SK-N-MC (cell line): Measurements from ENCODE around the gene TMEM244.
"Not testable (repeated sequence)": the region's sequence is repeated elsewhere in the genome, so short reads cannot be mapped to it uniquely, and the experiment has no call there.

Experiments
- DNase-seq: peaks from one replicate; pipeline ENCODE4 v3.0.0-alpha.2; 2011; ENCODE audit warnings: low read depth, low spot score
- H3K27ac ChIP-seq: fragments of 200-600 bp; sonication (generic); 2 replicates; pipeline ENCODE4 v1.5.1; 2016; ENCODE audit warnings: mixed run types
- H3K36me3 ChIP-seq: fragments of 200-600 bp; sonication (generic); 2 replicates; pipeline ENCODE4 v1.6.1; 2017; ENCODE audit warnings: antibody characterized with exemption, low read length, mixed read lengths; ENCODE audit not compliant: insufficient read depth
- H3K4me3 ChIP-seq: fragments of 200-600 bp; sonication (generic); 2 replicates; pipeline ENCODE4 v1.5.1; 2016
- H3K9ac ChIP-seq: fragments of 200-600 bp; sonication (generic); 2 replicates; pipeline ENCODE4 v1.8.0; 2017; ENCODE audit warnings: mixed run types, mixed read lengths; ENCODE audit not compliant: insufficient read length
- H3K9me3 ChIP-seq: fragments of 200-600 bp; sonication (generic); 2 replicates; pipeline ENCODE4 v1.6.1; 2017; ENCODE audit warnings: low read depth, mild to moderate bottlenecking, antibody characterized with exemption, low read length, moderate library complexity, mixed read lengths
- EZH2 ChIP-seq: fragments of 200-600 bp; sonication (generic); IDR thresholded peaks from one replicate; pipeline ENCODE4 v1.6.1; 2017; ENCODE audit warnings: antibody characterized with exemption
- FOXP2 ChIP-seq: optimal IDR thresholded peaks from 2 replicates; pipeline ENCODE3; 2011; ENCODE audit warnings: mild to moderate bottlenecking, moderate library complexity; ENCODE audit not compliant: insufficient read depth; ENCODE audit errors: extremely low read length, control extremely low read depth
- POLR2AphosphoS5 ChIP-seq: IDR thresholded peaks from 2 replicates; pipeline ENCODE4 v1.6.1; 2012; ENCODE audit warnings: mild to moderate bottlenecking, low read depth, low read length, borderline replicate concordance

TMEM244 gene

GRCh38 chr6:129844118-129844891 lies 16.8 kb downstream of the TMEM244 start:
- TF ChIP-seq POLR2AphosphoS5 (no peak), FOXP2 (no peak), EZH2 (no peak)
- DNase-seq = no peak
- no peak overlapping the region for H3K4me3 ChIP-seq
- H3K27ac ChIP-seq = no peak overlapping the region
- no peaks in the 10 kb centered on the region for H3K36me3 ChIP-seq
- no peak overlapping the region for H3K9ac ChIP-seq
- H3K9me3 ChIP-seq = no peaks in the 10 kb centered on the region

GRCh38 chr6:129843573-129843972 lies 17.5 kb downstream of the TMEM244 start:
- Histone ChIP-seq H3K27ac (no peak overlapping the region), H3K4me3 (no peak overlapping the region), H3K36me3 (no peaks in the 10 kb centered on the region), H3K9me3 (no peaks in the 10 kb centered on the region), H3K9ac (no peak overlapping the region)
- no peak for DNase-seq
- TF ChIP-seq FOXP2 (no peak), EZH2 (no peak), POLR2AphosphoS5 (no peak)

GRCh38 chr6:129842881-129843409 lies 18.2 kb downstream of the TMEM244 start:
- TF ChIP-seq POLR2AphosphoS5 (no peak), FOXP2 (no peak), EZH2 (no peak)
- no peak for DNase-seq

DNA sequence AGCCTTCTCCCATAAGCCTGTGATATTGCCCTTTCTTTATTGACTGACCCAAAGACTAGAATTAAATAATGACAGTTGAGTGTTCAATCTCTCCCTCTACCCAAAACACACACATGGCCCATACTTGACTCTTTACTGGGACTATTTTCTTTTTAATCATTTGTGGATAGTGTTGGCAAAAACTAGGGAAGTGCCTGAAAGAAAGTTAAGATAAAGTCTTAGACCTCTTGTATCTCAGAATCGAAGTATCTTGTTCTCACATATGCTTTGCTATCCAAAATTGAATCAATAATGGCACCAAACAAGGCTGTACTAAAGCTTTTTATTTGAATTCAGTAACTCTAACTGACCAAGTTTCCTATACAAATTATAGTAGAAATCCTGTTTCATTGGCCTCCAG lies 19.0 kb downstream of the TMEM244 start:
- Histone ChIP-seq H3K36me3 (no peaks in the 10 kb centered on the region), H3K27ac (no peak overlapping the region), H3K9me3 (no peaks in the 10 kb centered on the region), H3K9ac (no peak overlapping the region), H3K4me3 (no peak overlapping the region)
- no peak for TF ChIP-seq FOXP2
- no peak for TF ChIP-seq EZH2
- TF ChIP-seq POLR2AphosphoS5 = no peak
- DNase-seq = no peak

More at GRCh38 chr6:129842881-129843409, 18.2 kb downstream of the TMEM244 start:
- no peaks in the 10 kb centered on the region for H3K9me3 ChIP-seq
- no peak overlapping the region for H3K27ac ChIP-seq
- H3K9ac ChIP-seq = no peak overlapping the region
- no peaks in the 10 kb centered on the region for H3K36me3 ChIP-seq
- H3K4me3 ChIP-seq = no peak overlapping the region

- not testable (repeated sequence) for H3K9me3 ChIP-seq, DNase-seq, H3K27ac ChIP-seq, H3K36me3 ChIP-seq, H3K4me3 ChIP-seq, H3K9ac ChIP-seq
Measured at GRCh38 chr6:129839562-129839961, 21.6 kb downstream of the TMEM244 start.

DNA sequence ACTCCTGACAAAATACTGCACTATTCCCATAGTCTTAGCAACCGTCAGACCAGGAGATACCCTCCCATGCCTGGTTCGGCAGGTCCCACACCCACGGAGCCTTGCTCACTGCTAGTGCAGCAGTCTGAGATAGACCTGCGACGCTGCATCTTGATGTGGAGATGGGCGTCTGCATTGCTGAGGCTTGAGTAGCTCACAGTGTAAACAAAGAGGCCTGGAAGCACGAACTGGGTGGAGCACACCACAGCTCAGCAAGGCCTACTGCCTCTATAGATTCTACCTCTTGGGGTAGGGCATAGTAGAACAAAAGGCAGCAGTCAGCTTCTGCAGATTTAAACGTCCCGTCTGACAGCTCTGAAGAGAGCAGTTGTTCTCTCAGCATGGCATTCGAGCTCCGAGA lies 25.4 kb downstream of the TMEM244 start:
- no peak for TF ChIP-seq POLR2AphosphoS5
- TF ChIP-seq EZH2 = no peak
- no peak for TF ChIP-seq FOXP2
- Histone ChIP-seq H3K27ac (no peak overlapping the region), H3K9ac (no peak overlapping the region), H3K36me3 (no peaks in the 10 kb centered on the region), H3K9me3 (no peaks in the 10 kb centered on the region), H3K4me3 (no peak overlapping the region)
- no peak for DNase-seq

- Histone ChIP-seq H3K9me3 (no peaks in the 10 kb centered on the region), H3K4me3 (no peak overlapping the region), H3K9ac (no peak overlapping the region), H3K27ac (no peak overlapping the region), H3K36me3 (no peaks in the 10 kb centered on the region)
- DNase-seq = no peak
- TF ChIP-seq FOXP2 (no peak), EZH2 (no peak), POLR2AphosphoS5 (no peak)
Measured at GRCh38 chr6:129832299-129832698, 28.8 kb downstream of the TMEM244 start.

- Histone ChIP-seq H3K27ac (no peak overlapping the region), H3K9me3 (no peaks in the 10 kb centered on the region), H3K4me3 (no peak overlapping the region), H3K9ac (no peak overlapping the region), H3K36me3 (no peaks in the 10 kb centered on the region)
- no peak for TF ChIP-seq FOXP2
- no peak for TF ChIP-seq POLR2AphosphoS5
- TF ChIP-seq EZH2 = no peak
- no peak for DNase-seq
Measured at GRCh38 chr6:129828229-129828628, 32.9 kb downstream of the TMEM244 start.

GRCh38 chr6:129818251-129818650 lies 42.9 kb downstream of the TMEM244 start:
- no peak overlapping the region for H3K4me3 ChIP-seq
- TF ChIP-seq POLR2AphosphoS5 (no peak), EZH2 (no peak), FOXP2 (no peak)
- no peaks in the 10 kb centered on the region for H3K36me3 ChIP-seq
- H3K9ac ChIP-seq = no peak overlapping the region
- no peaks in the 10 kb centered on the region for H3K9me3 ChIP-seq
- H3K27ac ChIP-seq = no peak overlapping the region
- DNase-seq = no peak
